Neural cell (in vitro differentiated cells): ENCODE results near the gene AQP2. TPM values are rescaled to one million over a fixed set of nuclear protein-coding genes. Genes with fewer than 3 reads are reported as not detected.

Source experiments
- H2AFZ ChIP-seq: fragments of 200-600, 300-800 bp; sonication (generic), shearing (Covaris generic); 2 replicates; pipeline ENCODE4 v1.6.0; 2014; ENCODE audit warnings: low read depth, mild to moderate bottlenecking, antibody characterized with exemption, low read length, moderate library complexity
- H3F3A ChIP-seq: fragments of 200-600 bp; shearing (Covaris generic); 2 replicates; pipeline ENCODE4 v1.6.1; 2016; ENCODE audit warnings: mild to moderate bottlenecking, moderate library complexity, mixed read lengths, antibody characterized with exemption, low read length; ENCODE audit not compliant: insufficient read depth, poor library complexity, severe bottlenecking
- H3K27ac ChIP-seq: fragments of 200-600, 300-800 bp; sonication (generic), shearing (Covaris generic); 2 replicates; pipeline ENCODE4 v1.5.1; 2014; ENCODE audit warnings: mild to moderate bottlenecking, low read length, moderate library complexity
- H3K27me3 ChIP-seq: fragments of 300-800, 200-600 bp; sonication (generic), shearing (Covaris generic); 2 replicates; pipeline ENCODE4 v1.6.0; 2014; ENCODE audit warnings: mild to moderate bottlenecking, low read depth, low read length, moderate library complexity; ENCODE audit not compliant: insufficient read depth
- H3K36me3 ChIP-seq: fragments of 300-800, 200-600 bp; sonication (generic), shearing (Covaris generic); 2 replicates; pipeline ENCODE4 v1.5.1; 2014; ENCODE audit warnings: mild to moderate bottlenecking, antibody characterized with exemption, low read length, moderate library complexity; ENCODE audit not compliant: insufficient read depth
- H3K4me2 ChIP-seq: fragments of 300-800, 200-600 bp; sonication (generic), shearing (Covaris generic); 2 replicates; pipeline ENCODE4 v1.6.0; 2014; ENCODE audit warnings: mild to moderate bottlenecking, low read length
- H3K4me3 ChIP-seq: fragments of 300-800, 200-600 bp; sonication (generic), shearing (Covaris generic); 2 replicates; pipeline ENCODE4 v1.5.1; 2014; ENCODE audit warnings: mild to moderate bottlenecking, low read length, moderate library complexity
- H3K79me2 ChIP-seq: fragments of 200-600 bp; shearing (Covaris generic); replicated peaks from 2 replicates; pipeline ENCODE4 v1.6.0; 2014; ENCODE audit warnings: mild to moderate bottlenecking, low read length, moderate library complexity; ENCODE audit not compliant: insufficient read depth
- H3K9ac ChIP-seq: fragments of 300-800, 200-600 bp; sonication (generic), shearing (Covaris generic); 2 replicates; pipeline ENCODE4 v1.6.1; 2016; ENCODE audit warnings: mild to moderate bottlenecking, low read length, mixed read lengths
- H3K9me2 ChIP-seq: fragments of 200-600 bp; shearing (Covaris generic); 2 replicates; pipeline ENCODE4 v1.6.1; 2016; ENCODE audit warnings: mild to moderate bottlenecking, low read length, mixed read lengths; ENCODE audit not compliant: insufficient read depth
- H3K9me3 ChIP-seq: fragments of 200-600, 300-800 bp; sonication (generic), shearing (Covaris generic); 2 replicates; pipeline ENCODE4 v1.6.1; 2016; ENCODE audit warnings: mild to moderate bottlenecking, mixed run types, low read length, moderate library complexity, mixed read lengths
- H4K20me1 ChIP-seq: fragments of 200-600 bp; shearing (Covaris generic); 2 replicates; pipeline ENCODE4 v1.6.1; 2016; ENCODE audit warnings: mild to moderate bottlenecking, mixed run types; ENCODE audit not compliant: insufficient read depth
- CTCF ChIP-seq: fragments of 450-650 bp; IDR thresholded peaks from 2 replicates; pipeline ENCODE4 v1.5.1; 2014; ENCODE audit warnings: antibody characterized with exemption, mild to moderate bottlenecking, moderate library complexity; ENCODE audit not compliant: poor library complexity, severe bottlenecking
- EP300 ChIP-seq: fragments of 450-650 bp; conservative IDR thresholded peaks from 2 replicates; pipeline ENCODE4 v1.6.1; 2014; ENCODE audit warnings: antibody characterized with exemption, mild to moderate bottlenecking, moderate library complexity; ENCODE audit not compliant: poor library complexity, severe bottlenecking
- EZH2 ChIP-seq: fragments of 200-600, 300-800 bp; shearing (Covaris generic), sonication (generic); IDR thresholded peaks from 2 replicates; pipeline ENCODE4 v1.6.1; 2014; ENCODE audit warnings: antibody characterized with exemption, low read length, borderline replicate concordance, mild to moderate bottlenecking; ENCODE audit not compliant: insufficient read depth, poor library complexity, severe bottlenecking
- POLR2AphosphoS5 ChIP-seq: IDR thresholded peaks from 2 replicates; pipeline ENCODE4 v1.6.1; 2012
- RAD21 ChIP-seq: fragments of 450-650 bp; conservative IDR thresholded peaks from 2 replicates; pipeline ENCODE4 v1.6.1; 2014; ENCODE audit warnings: antibody characterized with exemption, mild to moderate bottlenecking, moderate library complexity
- REST ChIP-seq: IDR thresholded peaks from 2 replicates; pipeline ENCODE4 v1.6.1; 2012; ENCODE audit warnings: borderline replicate concordance
- SMC3 ChIP-seq: fragments of 450-650 bp; conservative IDR thresholded peaks from 2 replicates; pipeline ENCODE4 v1.6.1; 2014; ENCODE audit warnings: antibody characterized with exemption, mild to moderate bottlenecking, moderate library complexity; ENCODE audit not compliant: poor library complexity
- TAF1 ChIP-seq: IDR thresholded peaks from 2 replicates; pipeline ENCODE4 v1.6.1; 2012; ENCODE audit warnings: low read depth
- polyA plus RNA-seq: library from polyadenylated mRNA; depleted of rRNA; stranded (reverse); fragments of >200 nt; gene quantifications from 2 replicates; pipeline ENCODE4 v1.2.3, GENCODE V29; 2014

AQP2 gene
- polyA plus RNA-seq, 1 donor from 2014 or later, result not detected

GRCh38 chr12:49969651-49970429 is 19.3 kb downstream of the AQP2 start:
- H3F3A ChIP-seq, result no peaks in the 10 kb centered on the region
- no peak overlapping the region for H3K9ac ChIP-seq
- no peak overlapping the region for H3K4me3 ChIP-seq
- H3K9me3 ChIP-seq, result no peaks in the 10 kb centered on the region
- H3K79me2 ChIP-seq, result no peaks in the 10 kb centered on the region
- no peaks in the 10 kb centered on the region for H3K36me3 ChIP-seq
- H3K27ac ChIP-seq, result no peak overlapping the region
- H3K9me2 ChIP-seq, result no peaks in the 10 kb centered on the region
- H3K4me2 ChIP-seq, result no peak overlapping the region
- no peaks in the 10 kb centered on the region for H4K20me1 ChIP-seq
- no peak overlapping the region for H2AFZ ChIP-seq
- H3K27me3 ChIP-seq, result no peaks in the 10 kb centered on the region
- TF ChIP-seq EZH2 (no peak), POLR2AphosphoS5 (no peak), EP300 (no peak), SMC3 (no peak), RAD21 (no peak), CTCF (no peak), REST (no peak), TAF1 (no peak)

- Histone ChIP-seq H4K20me1 (no peaks in the 10 kb centered on the region), H3K9ac (no peak overlapping the region), H3K9me2 (no peaks in the 10 kb centered on the region), H2AFZ (no peak overlapping the region), H3K79me2 (no peaks in the 10 kb centered on the region), H3K4me3 (no peak overlapping the region), H3K36me3 (no peaks in the 10 kb centered on the region), H3K27ac (no peak overlapping the region), H3F3A (no peaks in the 10 kb centered on the region), H3K4me2 (no peak overlapping the region), H3K27me3 (no peaks in the 10 kb centered on the region), H3K9me3 (no peaks in the 10 kb centered on the region)
- TF ChIP-seq POLR2AphosphoS5, result no peak
- TF ChIP-seq CTCF, result no peak
- TF ChIP-seq TAF1, result no peak
- TF ChIP-seq EZH2, result no peak
- no peak for TF ChIP-seq RAD21
These were observed 20.1 kb downstream of the AQP2 start for GRCh38 chr12:49970658-49971057.
